ENCODE results near the gene PPP3CA. TPM values are rescaled to one million over a fixed set of nuclear protein-coding genes. Genes with fewer than 3 reads are reported as not detected.
"Not testable (repeated sequence)": the region's sequence is repeated elsewhere in the genome, so short reads cannot be mapped to it uniquely, and the experiment has no call there.

PPP3CA gene
- total RNA-seq, 1 experiment from 2014 or later, result 33.8 TPM

DNA sequence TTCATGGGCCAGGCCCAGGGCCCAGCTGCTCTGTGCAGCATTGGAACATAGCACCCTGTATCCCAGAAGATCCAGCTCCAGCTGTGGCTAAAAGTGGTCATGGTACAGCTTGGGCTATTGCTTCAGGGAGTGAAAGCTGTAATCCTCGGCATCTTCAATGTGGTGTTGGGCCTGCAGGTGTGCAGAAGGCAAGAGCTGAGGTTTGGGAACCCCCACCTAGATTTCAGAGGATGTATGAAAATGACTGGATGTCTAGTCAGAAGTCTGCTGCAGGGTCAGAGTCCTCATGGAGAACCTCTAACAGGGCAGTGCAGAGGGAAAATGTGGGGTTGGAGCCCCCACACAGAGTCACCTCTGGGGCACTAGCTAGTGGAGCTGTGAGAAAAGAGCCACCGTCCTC, 341.7 kb downstream of the PPP3CA start:
- no peak overlapping the region for H3K4me3 Mint-ChIP-seq (ENCODE audit: unreplicated experiment)
- no peaks in the 10 kb centered on the region for H3K9me3 Mint-ChIP-seq (ENCODE audit: unreplicated experiment)
- TF ChIP-seq, protein P1, sequence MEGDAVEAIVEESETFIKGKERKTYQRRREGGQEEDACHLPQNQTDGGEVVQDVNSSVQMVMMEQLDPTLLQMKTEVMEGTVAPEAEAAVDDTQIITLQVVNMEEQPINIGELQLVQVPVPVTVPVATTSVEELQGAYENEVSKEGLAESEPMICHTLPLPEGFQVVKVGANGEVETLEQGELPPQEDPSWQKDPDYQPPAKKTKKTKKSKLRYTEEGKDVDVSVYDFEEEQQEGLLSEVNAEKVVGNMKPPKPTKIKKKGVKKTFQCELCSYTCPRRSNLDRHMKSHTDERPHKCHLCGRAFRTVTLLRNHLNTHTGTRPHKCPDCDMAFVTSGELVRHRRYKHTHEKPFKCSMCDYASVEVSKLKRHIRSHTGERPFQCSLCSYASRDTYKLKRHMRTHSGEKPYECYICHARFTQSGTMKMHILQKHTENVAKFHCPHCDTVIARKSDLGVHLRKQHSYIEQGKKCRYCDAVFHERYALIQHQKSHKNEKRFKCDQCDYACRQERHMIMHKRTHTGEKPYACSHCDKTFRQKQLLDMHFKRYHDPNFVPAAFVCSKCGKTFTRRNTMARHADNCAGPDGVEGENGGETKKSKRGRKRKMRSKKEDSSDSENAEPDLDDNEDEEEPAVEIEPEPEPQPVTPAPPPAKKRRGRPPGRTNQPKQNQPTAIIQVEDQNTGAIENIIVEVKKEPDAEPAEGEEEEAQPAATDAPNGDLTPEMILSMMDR (IDR thresholded peaks at IDR 0.05; ENCODE audit: insufficient read depth in 1 of 2, low read depth in 1 of 2, low read length in 1 of 2, severe bottlenecking in 1 of 2, unreplicated experiment in 1 of 2), result no peak
- no TSS peak for BruUV-seq (replicated peaks)
- intact Hi-C loops (cut with micrococcal nuclease; ENCODE audit: unreplicated experiment), result no loop called here
- no peaks in the 10 kb centered on the region for H3K4me1 ChIP-seq
- no peak overlapping the region for H3K27ac Mint-ChIP-seq (ENCODE audit: unreplicated experiment)
- no peaks in the 10 kb centered on the region for H3K4me1 Mint-ChIP-seq (ENCODE audit: low read depth, unreplicated experiment)
- H3K27me3 ChIP-seq (replicated peaks; ENCODE audit: control insufficient read depth, insufficient read depth, low read length), result no peaks in the 10 kb centered on the region
- DNase-seq, result no peak
- ChIA-PET POLR2A (no interaction called here), CTCF (no interaction called here)
- no peaks in the 10 kb centered on the region for H3K27me3 Mint-ChIP-seq (ENCODE audit: insufficient read depth, unreplicated experiment)
- no peaks in the 10 kb centered on the region for H3K36me3 ChIP-seq (ENCODE audit: control insufficient read depth, insufficient read depth, low read length)
- no peaks in the 10 kb centered on the region for H3K9me3 ChIP-seq
- no peak overlapping the region for H3K4me3 ChIP-seq (ENCODE audit: low read depth, low read length)
- no peaks in the 10 kb centered on the region for H3K36me3 Mint-ChIP-seq (ENCODE audit: insufficient read depth, unreplicated experiment)

DNA sequence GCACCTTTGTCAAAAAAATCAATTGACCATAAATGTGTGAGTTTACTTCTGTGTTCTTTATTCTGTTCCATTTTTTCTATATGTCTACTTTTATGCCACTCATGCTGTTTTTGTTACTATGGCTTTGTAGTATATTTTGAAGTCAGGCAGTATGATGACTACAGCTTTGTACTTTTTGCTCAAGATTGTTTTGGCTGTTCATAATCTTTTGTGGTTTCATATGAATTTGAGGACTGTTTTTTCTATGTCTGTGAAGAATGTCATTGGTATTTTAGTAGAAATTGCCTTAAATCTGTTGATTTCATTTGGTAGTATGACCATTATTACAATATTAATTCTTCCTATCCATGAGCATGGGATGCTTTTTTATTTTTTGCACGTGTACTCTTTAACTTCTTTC, 346.8 kb downstream of the PPP3CA start:
- TF ChIP-seq, protein P1 (IDR thresholded peaks at IDR 0.05; ENCODE audit: insufficient read depth in 1 of 2, low read depth in 1 of 2, low read length in 1 of 2, severe bottlenecking in 1 of 2, unreplicated experiment in 1 of 2), result no peak
- no TSS peak for BruUV-seq (replicated peaks)
- intact Hi-C loops (cut with micrococcal nuclease; ENCODE audit: unreplicated experiment), result no loop called here
- Mint-ChIP-seq H3K36me3 (ENCODE audit: insufficient read depth, unreplicated experiment) (no peaks in the 10 kb centered on the region), H3K9me3 (ENCODE audit: unreplicated experiment) (no peaks in the 10 kb centered on the region), H3K4me1 (ENCODE audit: low read depth, unreplicated experiment) (no peaks in the 10 kb centered on the region), H3K27ac (ENCODE audit: unreplicated experiment) (no peak overlapping the region), H3K4me3 (ENCODE audit: unreplicated experiment) (no peak overlapping the region), H3K27me3 (ENCODE audit: insufficient read depth, unreplicated experiment) (no peaks in the 10 kb centered on the region)
- DNase-seq, result no peak
- no peak overlapping the region for H3K4me3 ChIP-seq (ENCODE audit: low read depth, low read length)
- H3K9me3 ChIP-seq, result no peaks in the 10 kb centered on the region
- CTCF ChIA-PET, result no interaction called here
- no peaks in the 10 kb centered on the region for H3K27me3 ChIP-seq (replicated peaks; ENCODE audit: control insufficient read depth, insufficient read depth, low read length)
- H3K36me3 ChIP-seq (ENCODE audit: control insufficient read depth, insufficient read depth, low read length), result no peaks in the 10 kb centered on the region
- H3K4me1 ChIP-seq, result no peaks in the 10 kb centered on the region
- POLR2A ChIA-PET, result no interaction called here

DNA sequence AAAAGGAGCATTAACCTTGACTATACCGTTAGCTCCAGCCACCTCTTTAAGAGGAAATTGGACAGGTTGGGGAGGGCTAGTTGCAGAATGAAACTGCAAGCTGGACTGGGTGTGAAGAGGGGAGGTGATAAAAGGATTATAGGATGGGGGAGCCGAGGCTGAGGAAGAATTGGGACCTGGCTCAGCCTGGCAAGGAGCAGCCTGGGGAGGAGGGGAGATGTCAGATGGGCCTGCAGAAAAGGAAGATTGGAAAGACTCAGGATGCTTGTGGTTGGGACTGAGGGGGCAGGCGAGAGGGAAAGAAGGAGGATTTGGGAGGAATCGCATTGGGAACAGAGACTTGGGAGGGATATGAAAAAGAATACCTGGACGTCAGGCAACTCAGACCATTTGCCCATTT, 351.7 kb downstream of the PPP3CA start:
- TF ChIP-seq, protein P1 (IDR thresholded peaks at IDR 0.05; ENCODE audit: insufficient read depth in 1 of 2, low read depth in 1 of 2, low read length in 1 of 2, severe bottlenecking in 1 of 2, unreplicated experiment in 1 of 2), result no peak
- ChIA-PET POLR2A (no interaction called here), CTCF (no interaction called here)
- Histone ChIP-seq H3K27me3 (replicated peaks; ENCODE audit: control insufficient read depth, insufficient read depth, low read length) (no peaks in the 10 kb centered on the region), H3K9me3 (no peaks in the 10 kb centered on the region), H3K4me1 (no peaks in the 10 kb centered on the region), H3K36me3 (ENCODE audit: control insufficient read depth, insufficient read depth, low read length) (no peaks in the 10 kb centered on the region), H3K4me3 (ENCODE audit: low read depth, low read length) (no peak overlapping the region)
- H3K9me3 Mint-ChIP-seq (ENCODE audit: unreplicated experiment), result no peaks in the 10 kb centered on the region
- intact Hi-C loops (cut with micrococcal nuclease; ENCODE audit: unreplicated experiment), result no loop called here
- H3K27me3 Mint-ChIP-seq (ENCODE audit: insufficient read depth, unreplicated experiment), result no peaks in the 10 kb centered on the region
- no peaks in the 10 kb centered on the region for H3K4me1 Mint-ChIP-seq (ENCODE audit: low read depth, unreplicated experiment)
- H3K36me3 Mint-ChIP-seq (ENCODE audit: insufficient read depth, unreplicated experiment), result no peaks in the 10 kb centered on the region
- DNase-seq, result no peak
- H3K27ac Mint-ChIP-seq (ENCODE audit: unreplicated experiment), result no peak overlapping the region
- no peak overlapping the region for H3K4me3 Mint-ChIP-seq (ENCODE audit: unreplicated experiment)
- no TSS peak for BruUV-seq (replicated peaks)

DNA sequence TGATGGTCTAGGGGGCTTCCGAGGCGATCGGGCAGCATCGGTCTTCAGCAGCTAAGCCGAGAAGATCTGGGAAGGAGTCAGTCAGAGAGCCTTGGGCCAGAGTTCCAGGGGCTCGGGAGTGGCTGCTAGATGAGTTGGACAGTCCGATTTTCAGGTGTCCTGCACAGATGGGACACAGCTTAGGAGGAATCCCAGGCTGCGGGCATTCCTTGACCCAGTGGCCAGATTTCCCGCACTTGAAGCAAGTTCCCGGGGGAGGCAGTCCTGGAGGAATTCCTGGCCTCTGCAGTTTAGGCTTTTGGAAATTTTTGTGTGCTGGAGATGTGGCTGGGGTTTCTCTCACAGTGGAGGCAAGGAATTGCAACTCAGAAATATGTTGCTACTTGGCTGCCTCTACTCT, 352.3 kb downstream of the PPP3CA start:
- H3K4me3 ChIP-seq (ENCODE audit: low read depth, low read length); H3K4me1 Mint-ChIP-seq (ENCODE audit: low read depth, unreplicated experiment); H3K27me3 Mint-ChIP-seq (ENCODE audit: insufficient read depth, unreplicated experiment); H3K9me3 Mint-ChIP-seq (ENCODE audit: unreplicated experiment); DNase-seq; H3K4me1 ChIP-seq; H3K27ac Mint-ChIP-seq (ENCODE audit: unreplicated experiment); H3K36me3 ChIP-seq (ENCODE audit: control insufficient read depth, insufficient read depth, low read length); intact Hi-C loops (cut with micrococcal nuclease; ENCODE audit: unreplicated experiment); POLR2A ChIA-PET; H3K27me3 ChIP-seq (replicated peaks; ENCODE audit: control insufficient read depth, insufficient read depth, low read length); H3K36me3 Mint-ChIP-seq (ENCODE audit: insufficient read depth, unreplicated experiment); CTCF ChIA-PET; H3K4me3 Mint-ChIP-seq (ENCODE audit: unreplicated experiment); H3K9me3 ChIP-seq; BruUV-seq (replicated peaks): not testable (repeated sequence)

DNA sequence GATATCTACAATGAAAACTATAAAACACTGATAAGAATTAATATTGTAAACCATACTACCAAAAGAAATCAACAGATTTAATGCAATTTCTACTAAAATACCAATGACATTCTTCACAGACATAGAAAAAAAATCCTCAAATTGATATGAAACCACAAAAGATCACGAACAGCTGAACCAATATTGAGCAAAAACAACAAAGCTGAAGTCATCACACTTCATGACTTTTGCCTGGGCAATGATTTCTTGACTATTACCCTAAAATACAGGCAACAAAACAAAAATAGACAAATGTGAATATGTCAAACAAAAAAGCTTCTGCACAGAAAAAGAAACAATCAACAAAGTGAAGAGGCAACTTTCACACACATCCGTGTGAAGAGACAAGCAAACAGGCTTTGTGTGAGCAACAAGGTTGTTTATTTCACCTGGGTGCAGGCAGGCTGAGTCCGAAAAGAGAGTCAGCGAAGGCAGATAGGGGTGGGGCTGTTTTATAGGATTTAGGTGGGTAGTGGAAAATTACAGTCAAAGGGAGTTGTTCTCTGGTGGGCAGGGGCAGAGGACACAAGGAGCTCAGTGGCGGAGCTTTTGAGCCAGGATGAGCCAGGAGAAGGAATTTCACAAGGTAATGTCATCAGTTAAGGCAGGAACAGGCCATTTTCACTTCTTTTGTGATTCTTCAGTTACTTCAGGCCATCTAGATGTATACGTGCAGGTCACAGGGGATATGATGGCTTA, 355.8 kb downstream of the PPP3CA start:
- H3K4me1 Mint-ChIP-seq (ENCODE audit: low read depth, unreplicated experiment); H3K4me3 ChIP-seq (ENCODE audit: low read depth, low read length); H3K36me3 Mint-ChIP-seq (ENCODE audit: insufficient read depth, unreplicated experiment); H3K27ac Mint-ChIP-seq (ENCODE audit: unreplicated experiment); H3K36me3 ChIP-seq (ENCODE audit: control insufficient read depth, insufficient read depth, low read length); POLR2A ChIA-PET; CTCF ChIA-PET; H3K4me3 Mint-ChIP-seq (ENCODE audit: unreplicated experiment); BruUV-seq (replicated peaks); H3K9me3 Mint-ChIP-seq (ENCODE audit: unreplicated experiment); H3K4me1 ChIP-seq; intact Hi-C loops (cut with micrococcal nuclease; ENCODE audit: unreplicated experiment); DNase-seq; H3K9me3 ChIP-seq; H3K27me3 Mint-ChIP-seq (ENCODE audit: insufficient read depth, unreplicated experiment); H3K27me3 ChIP-seq (replicated peaks; ENCODE audit: control insufficient read depth, insufficient read depth, low read length): not testable (repeated sequence)
